Endothelial cell of umbilical vein (primary cell): ENCODE data around the gene MAP1B. TPM values are rescaled to one million over a fixed set of nuclear protein-coding genes. Genes with fewer than 3 reads are reported as not detected.

Experiments
- BruUV-seq: library from RNA; stranded (reverse); fragments of 400-500 nt; replicated peaks from 2 replicates; lab custom pipeline; 2021; lab: Mats Ljungman, UMichigan
- CTCF ChIA-PET: fragments of 300-600, 350-600 bp; sonication (Branson Sonifier 250); formaldehyde crosslinking; loops from one replicate; lab custom pipeline; 2021; ENCODE audit warnings: antibody characterized with exemption, inconsistent platforms; lab: Charles Lee
- POLR2A ChIA-PET: fragments of 300-600, 350-600 bp; sonication (Branson Sonifier 250); formaldehyde crosslinking; loops from one replicate; lab custom pipeline; 2021; ENCODE audit warnings: antibody characterized with exemption, inconsistent platforms; lab: Charles Lee
- DNase-seq: peaks from one replicate; pipeline ENCODE4 v3.0.0-alpha.2; 2011; ENCODE audit warnings: low read depth, low spot score
- FAIRE-seq: peaks from 2 replicates; lab custom pipeline; 2011; peaks lifted over from hg19 to GRCh38; lab: Jason Lieb, UNC
- H2AFZ ChIP-seq: 2 replicates; pipeline ENCODE4 v1.6.0; 2012; ENCODE audit warnings: low read depth, low read length, control low read depth, inconsistent platforms
- H3K27ac ChIP-seq: 2 replicates; pipeline ENCODE4 v1.5.1; 2011; ENCODE audit warnings: low read depth, mild to moderate bottlenecking, control low read depth, low read length, moderate library complexity; ENCODE audit not compliant: insufficient read depth
- H3K27me3 ChIP-seq, 2 experiments: 2 replicates each; pipeline versions ENCODE4 v1.6.0 to v1.6.1; 2011; ENCODE audit warnings: low read length in 2 of 2, mixed read lengths in 1 of 2; ENCODE audit not compliant: control insufficient read depth in 2 of 2, insufficient read depth in 2 of 2
- H3K36me3 ChIP-seq, 2 experiments: 2 replicates in 1 of 2; 3 replicates in 1 of 2; pipeline ENCODE4 v1.5.1; 2011; ENCODE audit warnings: low read length in 2 of 2, mild to moderate bottlenecking in 1 of 2, moderate library complexity in 1 of 2; ENCODE audit not compliant: control insufficient read depth in 2 of 2, insufficient read depth in 2 of 2; ENCODE audit errors: extremely low read depth in 1 of 2
- H3K4me1 ChIP-seq: 3 replicates; pipeline ENCODE4 v1.5.1; 2011; ENCODE audit warnings: mild to moderate bottlenecking, low read length; ENCODE audit not compliant: control insufficient read depth, insufficient read depth; ENCODE audit errors: extremely low read depth
- H3K4me2 ChIP-seq: 2 replicates; pipeline ENCODE4 v1.6.1; 2011; ENCODE audit warnings: low read length, control low read depth, mixed read lengths; ENCODE audit not compliant: insufficient read depth
- H3K4me3 ChIP-seq, 3 experiments: fragments of 200-600 bp in 1 of 3; sonication (generic), shearing (Covaris generic) in 1 of 3; replicated peaks in 1 of 3; 2 replicates each; pipeline ENCODE4 v1.5.1; 2011 to 2016; ENCODE audit warnings: control low read depth in 3 of 3, low read length in 3 of 3, mild to moderate bottlenecking in 2 of 3, inconsistent platforms in 1 of 3, low read depth in 1 of 3, moderate library complexity in 1 of 3; ENCODE audit not compliant: insufficient read depth in 1 of 3
- H3K79me2 ChIP-seq: 2 replicates; pipeline ENCODE4 v1.6.0; 2012; ENCODE audit warnings: low read length, inconsistent platforms; ENCODE audit not compliant: control insufficient read depth, insufficient read depth
- H3K9ac ChIP-seq: replicated peaks from 2 replicates; pipeline ENCODE3; 2011; ENCODE audit warnings: low read length, control low read depth; ENCODE audit not compliant: insufficient read depth; ENCODE audit errors: extremely low read depth
- H3K9me1 ChIP-seq: replicated peaks from 3 replicates; pipeline ENCODE4 v1.6.0; 2011; ENCODE audit warnings: mild to moderate bottlenecking, low read length; ENCODE audit not compliant: control insufficient read depth, insufficient read depth; ENCODE audit errors: extremely low read depth
- H3K9me3 ChIP-seq: replicated peaks from 2 replicates; pipeline ENCODE4 v1.5.1; 2012; ENCODE audit warnings: low read length, inconsistent platforms; ENCODE audit not compliant: control insufficient read depth, insufficient read depth
- H4K20me1 ChIP-seq: replicated peaks from 2 replicates; pipeline ENCODE3; 2011; ENCODE audit warnings: mild to moderate bottlenecking, low read length; ENCODE audit not compliant: control insufficient read depth, insufficient read depth; ENCODE audit errors: extremely low read depth
- EZH2 ChIP-seq: IDR thresholded peaks from 2 replicates; pipeline ENCODE4 v1.6.1; 2012; ENCODE audit warnings: borderline replicate concordance, low read depth, mild to moderate bottlenecking, moderate library complexity, low read length, inconsistent platforms; ENCODE audit not compliant: severe bottlenecking
- FOS ChIP-seq: IDR thresholded peaks from 2 replicates; pipeline ENCODE4 v1.6.1; 2011; ENCODE audit warnings: mild to moderate bottlenecking, low read length, moderate library complexity, borderline replicate concordance; ENCODE audit not compliant: insufficient read depth
- GATA2 ChIP-seq: IDR thresholded peaks from 2 replicates; pipeline ENCODE4 v1.7.0; 2011; ENCODE audit warnings: low read depth, mild to moderate bottlenecking, moderate library complexity, mixed read lengths, low read length; ENCODE audit not compliant: insufficient read length, insufficient read depth
- JUN ChIP-seq: IDR thresholded peaks from 2 replicates; pipeline ENCODE4 v1.6.1; 2011; ENCODE audit warnings: borderline replicate concordance, low read depth; ENCODE audit not compliant: insufficient read length, insufficient read depth
- MYC ChIP-seq: IDR thresholded peaks from one replicate; pipeline ENCODE4 v1.6.1; 2011; ENCODE audit warnings: mild to moderate bottlenecking, low read depth, low read length
- POLR2A ChIP-seq: IDR thresholded peaks from 2 replicates; pipeline ENCODE4 v1.6.1; 2012; ENCODE audit warnings: low read depth, mild to moderate bottlenecking, control low read depth, low read length
- POLR2AphosphoS5 ChIP-seq: IDR thresholded peaks from 2 replicates; pipeline ENCODE4 v1.6.1; 2012; ENCODE audit warnings: low read depth, mild to moderate bottlenecking, control low read depth, low read length, moderate library complexity; ENCODE audit not compliant: insufficient read depth
- dilution Hi-C: fragments of 300-500 bp; cut with MboI; formaldehyde crosslinking; loops from one replicate; pipeline ENCODE4 v1.15.0; 2019; ENCODE audit warnings: low sequenced_read_pairs; ENCODE audit not compliant: extremely low pct_ligation_motif_present
- intact Hi-C: fragments of 100-400 bp; cut with micrococcal nuclease; formaldehyde crosslinking; loops from one replicate; pipeline ENCODE4 v1.10.0; 2022
- polyA plus RNA-seq, 4 experiments: library from polyadenylated mRNA; depleted of rRNA in 3 of 4; stranded (reverse) in 3 of 4; unstranded in 1 of 4; fragments of >200 nt; gene quantifications; 2 replicates each; pipeline versions ENCODE4 v1.2.1 to v1.2.3, GENCODE V29; 2011 to 2012; ENCODE audit warnings: missing spikeins in 1 of 4
- total RNA-seq: library from RNA; stranded (reverse); gene quantifications from 2 replicates; pipeline ENCODE4 v1.2.3, GENCODE V29; 2021
- TF ChIP-seq, protein P1 (sequence below), 2 donors: IDR thresholded peaks; 1 replicate in 1 of 2; 2 replicates in 1 of 2; pipeline ENCODE4 v1.5.1; 2011; ENCODE audit warnings: low read length in 2 of 2, mild to moderate bottlenecking in 2 of 2, moderate library complexity in 2 of 2, control low read depth in 1 of 2, inconsistent platforms in 1 of 2, low read depth in 1 of 2; ENCODE audit not compliant: insufficient read depth in 1 of 2; ENCODE audit errors: extremely low read depth in 1 of 2
- TF ChIP-seq, protein P2 (sequence below): IDR thresholded peaks from 2 replicates; pipeline ENCODE4 v1.6.1; 2011; ENCODE audit not compliant: insufficient read depth, insufficient read length

The MAP1B gene
- total and polyA plus RNA-seq, 2 donors (not counting 3 experiments of a cell fraction or from before 2014, with no cell fraction given), result 55.9 to 263 TPM

DNA sequence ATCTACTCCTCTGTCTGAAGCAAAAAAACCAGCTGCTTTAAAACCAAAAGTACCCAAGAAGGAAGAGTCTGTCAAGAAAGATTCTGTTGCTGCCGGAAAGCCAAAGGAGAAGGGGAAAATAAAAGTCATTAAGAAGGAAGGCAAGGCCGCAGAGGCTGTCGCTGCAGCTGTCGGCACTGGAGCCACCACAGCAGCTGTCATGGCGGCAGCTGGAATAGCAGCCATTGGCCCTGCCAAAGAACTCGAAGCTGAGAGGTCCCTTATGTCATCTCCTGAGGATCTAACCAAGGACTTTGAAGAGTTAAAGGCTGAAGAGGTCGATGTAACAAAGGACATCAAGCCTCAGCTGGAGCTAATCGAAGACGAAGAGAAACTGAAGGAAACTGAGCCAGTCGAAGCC is 88.3 kb downstream of the MAP1B start:
- H3K9me3 ChIP-seq, result no peaks in the 10 kb centered on the region
- ChIA-PET CTCF (no interaction called here), POLR2A (interaction anchor here (0.6 kb wide), 1 partner anchor 50 kb away, joined by 3 read pairs; no protein-coding TSS in a partner anchor)
- H3K4me2 ChIP-seq, result no peak overlapping the region
- intact Hi-C loops, result no loop called here
- TF ChIP-seq FOS (no peak), POLR2A (no peak), JUN (no peak), MYC (no peak), EZH2 (no peak), GATA2 (no peak), POLR2AphosphoS5 (no peak)
- TF ChIP-seq, protein P1, sequence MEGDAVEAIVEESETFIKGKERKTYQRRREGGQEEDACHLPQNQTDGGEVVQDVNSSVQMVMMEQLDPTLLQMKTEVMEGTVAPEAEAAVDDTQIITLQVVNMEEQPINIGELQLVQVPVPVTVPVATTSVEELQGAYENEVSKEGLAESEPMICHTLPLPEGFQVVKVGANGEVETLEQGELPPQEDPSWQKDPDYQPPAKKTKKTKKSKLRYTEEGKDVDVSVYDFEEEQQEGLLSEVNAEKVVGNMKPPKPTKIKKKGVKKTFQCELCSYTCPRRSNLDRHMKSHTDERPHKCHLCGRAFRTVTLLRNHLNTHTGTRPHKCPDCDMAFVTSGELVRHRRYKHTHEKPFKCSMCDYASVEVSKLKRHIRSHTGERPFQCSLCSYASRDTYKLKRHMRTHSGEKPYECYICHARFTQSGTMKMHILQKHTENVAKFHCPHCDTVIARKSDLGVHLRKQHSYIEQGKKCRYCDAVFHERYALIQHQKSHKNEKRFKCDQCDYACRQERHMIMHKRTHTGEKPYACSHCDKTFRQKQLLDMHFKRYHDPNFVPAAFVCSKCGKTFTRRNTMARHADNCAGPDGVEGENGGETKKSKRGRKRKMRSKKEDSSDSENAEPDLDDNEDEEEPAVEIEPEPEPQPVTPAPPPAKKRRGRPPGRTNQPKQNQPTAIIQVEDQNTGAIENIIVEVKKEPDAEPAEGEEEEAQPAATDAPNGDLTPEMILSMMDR (IDR thresholded peaks at IDR 0.05; ENCODE audit: extremely low read depth in 1 of 2, insufficient read depth in 1 of 2, low read depth in 1 of 2, low read length in 2 of 2), result no peak
- TF ChIP-seq, protein P2, sequence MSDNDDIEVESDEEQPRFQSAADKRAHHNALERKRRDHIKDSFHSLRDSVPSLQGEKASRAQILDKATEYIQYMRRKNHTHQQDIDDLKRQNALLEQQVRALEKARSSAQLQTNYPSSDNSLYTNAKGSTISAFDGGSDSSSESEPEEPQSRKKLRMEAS, result no peak
- BruUV-seq, result no TSS peak
- no peaks in the 10 kb centered on the region for H3K9me1 ChIP-seq
- H3K4me3 ChIP-seq, result no peak overlapping the region
- H3K79me2 ChIP-seq, result peaks cover 63% of the 10 kb centered on the region
- FAIRE-seq (no peak), DNase-seq (no peak)
- H3K36me3 ChIP-seq, result peaks cover 35 to 38% of the 10 kb centered on the region in 2 experiments
- H3K27ac ChIP-seq, result no peak overlapping the region
- H3K9ac ChIP-seq, result no peak overlapping the region
- H3K27me3 ChIP-seq, result no peaks in the 10 kb centered on the region
- dilution Hi-C loops, result no loop called here
- no peaks in the 10 kb centered on the region for H3K4me1 ChIP-seq
- H4K20me1 ChIP-seq, result no peaks in the 10 kb centered on the region
- no peak overlapping the region for H2AFZ ChIP-seq
